Urothelium cell line (cell line): ENCODE measurements around the gene MADD.

Experiments
- DNase-seq: peaks from one replicate; pipeline ENCODE4 v3.0.0; 2011; ENCODE audit warnings: low spot score, mixed read lengths
- FAIRE-seq: peaks from 2 replicates; lab custom pipeline; 2011; peaks lifted over from hg19 to GRCh38; lab: Jason Lieb, UNC

The MADD gene

DNA sequence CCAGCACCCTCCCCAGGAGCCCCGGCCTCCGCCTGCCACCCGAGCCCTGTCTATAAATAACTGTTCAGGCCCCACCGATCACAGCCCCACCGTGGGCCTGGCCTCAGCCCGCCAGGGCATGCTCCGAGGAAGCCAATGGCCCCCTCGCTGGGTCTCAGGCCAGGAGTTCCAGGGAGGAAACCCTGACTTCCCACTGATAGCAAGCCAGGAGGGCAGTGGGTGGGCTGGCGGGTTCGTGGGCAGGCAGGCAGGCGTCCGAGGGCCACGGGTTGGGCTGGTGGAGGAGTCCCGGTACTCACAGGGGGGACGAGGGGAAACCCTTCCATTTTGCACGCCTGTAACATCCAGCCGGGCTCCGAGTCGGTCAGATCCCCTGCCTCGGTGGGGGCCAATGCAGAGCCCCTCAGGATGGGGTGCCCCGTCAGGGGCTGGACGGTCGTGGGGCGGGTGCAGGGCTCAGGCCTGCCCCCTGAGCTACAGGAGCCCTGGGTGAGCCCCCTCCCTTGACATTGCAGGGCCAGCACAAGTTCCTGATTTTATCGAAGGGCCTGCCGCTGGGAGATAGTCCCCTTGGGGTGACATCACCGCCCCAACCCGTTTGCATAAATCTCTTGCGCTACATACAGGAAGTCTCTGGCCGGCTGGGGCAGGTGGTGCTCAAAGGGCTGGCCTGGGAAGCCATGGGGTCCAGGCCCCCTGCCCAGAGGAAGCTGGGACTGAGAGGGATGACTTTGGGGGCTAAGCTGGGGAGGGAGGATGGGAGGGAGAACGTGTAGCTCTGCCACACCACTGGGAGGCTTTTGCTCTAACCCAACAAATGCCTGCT is 108.3 kb downstream of the MADD start, which contains the start of gene SPI1:
Gene SPI1 (minus strand): TSS at position 538 of the 826 bp plus-strand sequence. CDS start 194 bp downstream, at position 344.
- DNase-seq (no peak), FAIRE-seq (no peak)

DNA sequence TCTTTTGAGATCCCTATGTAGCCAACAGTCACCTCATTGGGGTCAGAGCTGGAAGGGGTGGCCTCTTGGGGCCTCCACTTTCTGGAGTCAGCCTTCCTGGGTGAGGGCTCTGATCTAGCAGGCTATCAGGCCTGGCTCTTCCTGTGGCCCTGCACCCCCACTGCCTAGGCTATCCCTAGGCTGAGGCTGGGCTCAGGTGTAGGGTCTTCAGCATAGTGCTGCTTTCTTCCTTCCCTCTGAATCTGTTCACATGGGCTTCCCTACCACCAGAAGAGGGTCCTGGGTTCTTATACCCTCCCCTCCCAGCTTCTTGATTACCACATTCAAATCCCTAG is 108.9 kb downstream of the MADD start:
- FAIRE-seq (no peak), DNase-seq (no peak)

DNA sequence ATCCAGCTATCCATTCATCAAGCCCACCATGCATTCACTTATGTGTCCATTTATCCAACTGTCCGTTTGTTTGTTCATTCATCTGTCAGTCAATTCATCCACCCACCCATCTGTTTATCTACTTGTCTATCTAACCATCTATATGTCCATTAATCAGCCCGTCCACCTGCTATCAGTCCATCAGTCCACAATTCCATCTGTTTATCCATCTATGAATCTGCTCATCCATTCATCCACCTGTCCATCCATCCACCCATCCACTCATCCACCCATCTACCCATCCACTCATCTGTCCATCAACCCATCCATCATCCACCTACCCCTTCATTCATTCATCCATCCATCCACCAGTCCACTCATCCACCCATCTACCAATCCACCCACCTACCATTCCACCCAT is 109.4 kb downstream of the MADD start:
- no peak for DNase-seq
- FAIRE-seq: no peak
